Activated CD4-positive, alpha-beta T cell treated with anti-CD3 and anti-CD28 coated beads for 48 hours (primary cell): ENCODE data around the gene ST8SIA5.

Experiments used
- DNase-seq: peaks from one replicate; pipeline ENCODE4 v3.0.0-alpha.2; 2020

ST8SIA5 gene

GRCh38 chr18:46738491-46738890 lies 18.4 kb downstream of the ST8SIA5 start:
- no peak for DNase-seq

- DNase-seq = no peak
Measured at GRCh38 chr18:46736736-46737135, 20.1 kb downstream of the ST8SIA5 start.

GRCh38 chr18:46736135-46736534 lies 20.7 kb downstream of the ST8SIA5 start:
- no peak for DNase-seq

GRCh38 chr18:46734981-46735380 lies 21.9 kb downstream of the ST8SIA5 start:
- no peak for DNase-seq

- no peak for DNase-seq
Measured at GRCh38 chr18:46733872-46734271, 23.0 kb downstream of the ST8SIA5 start.

- no peak for DNase-seq
Measured at GRCh38 chr18:46732801-46733200, 24.1 kb downstream of the ST8SIA5 start.

GRCh38 chr18:46732201-46732600 lies 24.7 kb downstream of the ST8SIA5 start:
- DNase-seq = no peak

GRCh38 chr18:46731316-46731715 lies 25.5 kb downstream of the ST8SIA5 start:
- DNase-seq = no peak

- DNase-seq = no peak
Measured at GRCh38 chr18:46728219-46728930, 28.5 kb downstream of the ST8SIA5 start.

- no peak for DNase-seq
Measured at GRCh38 chr18:46727177-46727576, 29.7 kb downstream of the ST8SIA5 start.

GRCh38 chr18:46725310-46725709 lies 31.5 kb downstream of the ST8SIA5 start:
- DNase-seq = no peak

- no peak for DNase-seq
Measured at GRCh38 chr18:46723856-46724415, 32.9 kb downstream of the ST8SIA5 start.

GRCh38 chr18:46722051-46722450 lies 34.8 kb downstream of the ST8SIA5 start:
- DNase-seq = no peak

GRCh38 chr18:46721331-46721730 lies 35.5 kb downstream of the ST8SIA5 start:
- DNase-seq = no peak

- no peak for DNase-seq
Measured at GRCh38 chr18:46720521-46720920, 36.3 kb downstream of the ST8SIA5 start.

- DNase-seq = no peak
Measured at GRCh38 chr18:46720092-46720491, 36.8 kb downstream of the ST8SIA5 start.

GRCh38 chr18:46719388-46719787 lies 37.5 kb downstream of the ST8SIA5 start:
- no peak for DNase-seq

GRCh38 chr18:46718501-46719341 lies 38.1 kb downstream of the ST8SIA5 start:
- DNase-seq = no peak

- no peak for DNase-seq
Measured at GRCh38 chr18:46716827-46717226, 40.0 kb downstream of the ST8SIA5 start.

- no peak for DNase-seq
Measured at GRCh38 chr18:46716336-46716735, 40.5 kb downstream of the ST8SIA5 start.

GRCh38 chr18:46715062-46715461 lies 41.8 kb downstream of the ST8SIA5 start:
- no peak for DNase-seq

- no peak for DNase-seq
Measured at GRCh38 chr18:46712406-46712805, 44.4 kb downstream of the ST8SIA5 start.

- no peak for DNase-seq
Measured at GRCh38 chr18:46711444-46711863, 45.4 kb downstream of the ST8SIA5 start.

GRCh38 chr18:46706968-46707367 lies 49.9 kb downstream of the ST8SIA5 start:
- DNase-seq = no peak
